ENCODE measurements around the gene FOXN3. TPM values are rescaled to one million over a fixed set of nuclear protein-coding genes. Genes with fewer than 3 reads are reported as not detected.

FOXN3 gene
- total and polyA plus RNA-seq, 2 donors (not counting 3 experiments of a cell fraction or from before 2014, with no cell fraction given), result 16.9 to 41.8 TPM

DNA sequence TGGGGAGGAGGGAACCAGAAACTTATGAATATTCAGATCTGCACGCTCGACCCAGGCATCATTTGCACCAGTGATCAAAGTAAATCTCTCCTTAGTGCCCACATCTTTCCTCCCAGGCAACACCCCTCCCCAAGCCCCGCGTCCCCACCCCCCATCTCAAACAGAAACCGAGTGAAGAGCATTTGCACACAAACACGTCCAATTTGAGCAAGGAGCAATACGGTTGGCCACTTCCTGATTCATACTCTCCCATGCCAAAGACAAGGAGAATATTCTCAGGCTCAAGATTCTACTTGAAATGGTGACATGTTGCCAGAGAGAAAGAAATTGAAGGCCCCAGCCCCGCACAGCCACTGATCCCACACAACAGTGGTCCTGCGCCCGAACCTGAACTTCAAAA lies 7.1 kb downstream of the FOXN3 start:
- no TSS peak for BruUV-seq (replicated peaks)
- intact Hi-C loops (cut with micrococcal nuclease), result no loop called here
- no peak overlapping the region for H3K27ac ChIP-seq (ENCODE audit: insufficient read depth, low read depth, low read length)
- peaks cover 10% of the 10 kb centered on the region for H3K4me1 ChIP-seq (ENCODE audit: control insufficient read depth, extremely low read depth, insufficient read depth, low read length)
- no peaks in the 10 kb centered on the region for H3K9me1 ChIP-seq (replicated peaks; ENCODE audit: control insufficient read depth, extremely low read depth, insufficient read depth, low read length)
- no peak overlapping the region for H3K4me3 ChIP-seq (replicated peaks in 1 of 3; ENCODE audit: insufficient read depth in 1 of 3, low read depth in 1 of 3, low read length in 3 of 3)
- H3K4me2 ChIP-seq (ENCODE audit: insufficient read depth, low read length), result no peak overlapping the region
- POLR2A ChIA-PET, result interaction anchor here (0.6 kb wide), 1 partner anchor 444 kb away, joined by 4 read pairs; no protein-coding TSS in a partner anchor
- H4K20me1 ChIP-seq (replicated peaks; ENCODE audit: control insufficient read depth, extremely low read depth, insufficient read depth, low read length), result no peaks in the 10 kb centered on the region
- no peak for DNase-seq (ENCODE audit: low read depth, low spot score)
- no peaks in the 10 kb centered on the region for H3K27me3 ChIP-seq (ENCODE audit: control insufficient read depth in 2 of 2, insufficient read depth in 2 of 2, low read length in 2 of 2)
- CTCF ChIA-PET, result no interaction called here
- peaks cover 2 to 6% of the 10 kb centered on the region in 2 experiments for H3K36me3 ChIP-seq (ENCODE audit: control insufficient read depth in 2 of 2, extremely low read depth in 1 of 2, insufficient read depth in 2 of 2, low read length in 2 of 2)
- H3K79me2 ChIP-seq (ENCODE audit: control insufficient read depth, insufficient read depth, low read length), result peaks cover 2% of the 10 kb centered on the region
- no peak for TF ChIP-seq POLR2A (IDR thresholded peaks at IDR 0.05; ENCODE audit: low read depth, low read length)
- TF ChIP-seq, protein P1, sequence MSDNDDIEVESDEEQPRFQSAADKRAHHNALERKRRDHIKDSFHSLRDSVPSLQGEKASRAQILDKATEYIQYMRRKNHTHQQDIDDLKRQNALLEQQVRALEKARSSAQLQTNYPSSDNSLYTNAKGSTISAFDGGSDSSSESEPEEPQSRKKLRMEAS (IDR thresholded peaks at IDR 0.05; ENCODE audit: insufficient read depth, insufficient read length), result no peak
- no peak for TF ChIP-seq EZH2 (IDR thresholded peaks at IDR 0.05; ENCODE audit: borderline replicate concordance, low read depth, low read length, severe bottlenecking)
- TF ChIP-seq JUN (IDR thresholded peaks at IDR 0.05; ENCODE audit: borderline replicate concordance, insufficient read depth, insufficient read length, low read depth), result no peak
- TF ChIP-seq POLR2AphosphoS5 (IDR thresholded peaks at IDR 0.05; ENCODE audit: insufficient read depth, low read depth, low read length), result no peak
- TF ChIP-seq MYC (IDR thresholded peaks at IDR 0.05; ENCODE audit: low read depth, low read length), result no peak
- H2AFZ ChIP-seq (ENCODE audit: low read depth, low read length), result no peak overlapping the region
- no peaks in the 10 kb centered on the region for H3K9me3 ChIP-seq (replicated peaks; ENCODE audit: control insufficient read depth, insufficient read depth, low read length)
- H3K9ac ChIP-seq (replicated peaks; ENCODE audit: extremely low read depth, insufficient read depth, low read length), result no peak overlapping the region
- dilution Hi-C loops (cut with MboI; ENCODE audit: extremely low pct_ligation_motif_present, low sequenced_read_pairs), result no loop called here
- no peak for FAIRE-seq

GRCh38 chr14:89408907-89409700 lies 7.9 kb downstream of the FOXN3 start:
- no peak overlapping the region for H2AFZ ChIP-seq (ENCODE audit: low read depth, low read length)
- no TSS peak for BruUV-seq (replicated peaks)
- H3K9me1 ChIP-seq (replicated peaks; ENCODE audit: control insufficient read depth, extremely low read depth, insufficient read depth, low read length), result no peaks in the 10 kb centered on the region
- intact Hi-C loops (cut with micrococcal nuclease) (no loop called here), dilution Hi-C loops (cut with MboI; ENCODE audit: extremely low pct_ligation_motif_present, low sequenced_read_pairs) (no loop called here)
- no peaks in the 10 kb centered on the region for H3K9me3 ChIP-seq (replicated peaks; ENCODE audit: control insufficient read depth, insufficient read depth, low read length)
- ChIA-PET CTCF (interaction anchor here (1.1 kb wide), 1 partner anchor 506 kb away, joined by 3 read pairs; no protein-coding TSS in a partner anchor), POLR2A (no interaction called here)
- H3K27me3 ChIP-seq (ENCODE audit: control insufficient read depth in 2 of 2, insufficient read depth in 2 of 2, low read length in 2 of 2), result no peaks in the 10 kb centered on the region
- no peak overlapping the region for H3K4me2 ChIP-seq (ENCODE audit: insufficient read depth, low read length)
- H3K27ac ChIP-seq (ENCODE audit: insufficient read depth, low read depth, low read length), result no peak overlapping the region
- no peak overlapping the region for H3K4me3 ChIP-seq (replicated peaks in 1 of 3; ENCODE audit: insufficient read depth in 1 of 3, low read depth in 1 of 3, low read length in 3 of 3)
- DNase-seq (ENCODE audit: low read depth, low spot score), result no peak
- H3K36me3 ChIP-seq (ENCODE audit: control insufficient read depth in 2 of 2, extremely low read depth in 1 of 2, insufficient read depth in 2 of 2, low read length in 2 of 2), result peaks cover 2 to 6% of the 10 kb centered on the region in 2 experiments
- H4K20me1 ChIP-seq (replicated peaks; ENCODE audit: control insufficient read depth, extremely low read depth, insufficient read depth, low read length), result no peaks in the 10 kb centered on the region
- peaks cover 10% of the 10 kb centered on the region for H3K4me1 ChIP-seq (ENCODE audit: control insufficient read depth, extremely low read depth, insufficient read depth, low read length)
- peaks cover 2% of the 10 kb centered on the region for H3K79me2 ChIP-seq (ENCODE audit: control insufficient read depth, insufficient read depth, low read length)
- H3K9ac ChIP-seq (replicated peaks; ENCODE audit: extremely low read depth, insufficient read depth, low read length), result no peak overlapping the region
- no peak for TF ChIP-seq JUN (IDR thresholded peaks at IDR 0.05; ENCODE audit: borderline replicate concordance, insufficient read depth, insufficient read length, low read depth)
- TF ChIP-seq, protein P1 (IDR thresholded peaks at IDR 0.05; ENCODE audit: insufficient read depth, insufficient read length), result no peak
- TF ChIP-seq FOS (IDR thresholded peaks at IDR 0.05; ENCODE audit: borderline replicate concordance, insufficient read depth, low read length), result no peak
- TF ChIP-seq POLR2A (IDR thresholded peaks at IDR 0.05; ENCODE audit: low read depth, low read length), result no peak
- TF ChIP-seq, protein P2, sequence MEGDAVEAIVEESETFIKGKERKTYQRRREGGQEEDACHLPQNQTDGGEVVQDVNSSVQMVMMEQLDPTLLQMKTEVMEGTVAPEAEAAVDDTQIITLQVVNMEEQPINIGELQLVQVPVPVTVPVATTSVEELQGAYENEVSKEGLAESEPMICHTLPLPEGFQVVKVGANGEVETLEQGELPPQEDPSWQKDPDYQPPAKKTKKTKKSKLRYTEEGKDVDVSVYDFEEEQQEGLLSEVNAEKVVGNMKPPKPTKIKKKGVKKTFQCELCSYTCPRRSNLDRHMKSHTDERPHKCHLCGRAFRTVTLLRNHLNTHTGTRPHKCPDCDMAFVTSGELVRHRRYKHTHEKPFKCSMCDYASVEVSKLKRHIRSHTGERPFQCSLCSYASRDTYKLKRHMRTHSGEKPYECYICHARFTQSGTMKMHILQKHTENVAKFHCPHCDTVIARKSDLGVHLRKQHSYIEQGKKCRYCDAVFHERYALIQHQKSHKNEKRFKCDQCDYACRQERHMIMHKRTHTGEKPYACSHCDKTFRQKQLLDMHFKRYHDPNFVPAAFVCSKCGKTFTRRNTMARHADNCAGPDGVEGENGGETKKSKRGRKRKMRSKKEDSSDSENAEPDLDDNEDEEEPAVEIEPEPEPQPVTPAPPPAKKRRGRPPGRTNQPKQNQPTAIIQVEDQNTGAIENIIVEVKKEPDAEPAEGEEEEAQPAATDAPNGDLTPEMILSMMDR (IDR thresholded peaks at IDR 0.05; ENCODE audit: extremely low read depth in 1 of 2, insufficient read depth in 1 of 2, low read depth in 1 of 2, low read length in 2 of 2), result no peak
- TF ChIP-seq GATA2 (IDR thresholded peaks at IDR 0.05; ENCODE audit: insufficient read depth, insufficient read length, low read depth, low read length), result no peak
- TF ChIP-seq POLR2AphosphoS5 (IDR thresholded peaks at IDR 0.05; ENCODE audit: insufficient read depth, low read depth, low read length), result no peak
- TF ChIP-seq EZH2 (IDR thresholded peaks at IDR 0.05; ENCODE audit: borderline replicate concordance, low read depth, low read length, severe bottlenecking), result no peak
- TF ChIP-seq MYC (IDR thresholded peaks at IDR 0.05; ENCODE audit: low read depth, low read length), result no peak
- no peak for FAIRE-seq
